ENCODE measurements around the gene KRT23.

GRCh38 chr17:40922239-40922638, 15.2 kb downstream of the KRT23 start:
- TF ChIP-seq TFAM (CRISPR knock-in tag; conservative IDR thresholded peaks at IDR 0.05): no peak
- no peak for TF ChIP-seq ZNF324 (CRISPR knock-in tag; IDR thresholded peaks at IDR 0.05)
- TF ChIP-seq GATA2 (CRISPR knock-in tag; IDR thresholded peaks at IDR 0.05): no peak
- TF ChIP-seq ZNF76 (CRISPR knock-in tag; IDR thresholded peaks at IDR 0.05; ENCODE audit: borderline replicate concordance): no peak

All from K562 (cell line).